SK-N-MC (cell line): ENCODE results near the gene COMTD1.

Experiments
- EZH2 ChIP-seq: fragments of 200-600 bp; sonication (generic); IDR thresholded peaks from one replicate; pipeline ENCODE4 v1.6.1; 2017; ENCODE audit warnings: antibody characterized with exemption
- FOXP2 ChIP-seq: optimal IDR thresholded peaks from 2 replicates; pipeline ENCODE3; 2011; ENCODE audit warnings: mild to moderate bottlenecking, moderate library complexity; ENCODE audit not compliant: insufficient read depth; ENCODE audit errors: extremely low read length, control extremely low read depth

- TF ChIP-seq EZH2 (no peak), FOXP2 (no peak)
These were observed at the start of gene COMTD1 for GRCh38 chr10:75235375-75236177.
